ENCODE measurements around the gene TBC1D8B. TPM values are rescaled to one million over a fixed set of nuclear protein-coding genes. Genes with fewer than 3 reads are reported as not detected.
"Not testable (repeated sequence)": the region's sequence is repeated elsewhere in the genome, so short reads cannot be mapped to it uniquely, and the experiment has no call there.

The TBC1D8B gene
- total RNA-seq (2014; rRNA removed; shearing (Covaris generic)): 2.6 and 2.9 TPM in 2 replicates

GRCh38 chrX:106802388-106803275 lies at the start of gene TBC1D8B:
TBC1D8B (plus strand) TSS chrX:106802673; CDS start chrX:106802854, 181 bp downstream.
- peak; percentile 90 for DNase-seq (ENCODE audit: low spot score)

GRCh38 chrX:106769288-106769687 lies 33.2 kb upstream of the TBC1D8B start:
- not testable (repeated sequence) for DNase-seq (ENCODE audit: low spot score)

- DNase-seq (ENCODE audit: low spot score): no peak
These were observed 27.5 kb upstream of the TBC1D8B start for GRCh38 chrX:106774981-106775380.

GRCh38 chrX:106780264-106780663 lies 22.2 kb upstream of the TBC1D8B start:
- no peak for DNase-seq (ENCODE audit: low spot score)

- DNase-seq (ENCODE audit: low spot score): no peak
These were observed 21.7 kb upstream of the TBC1D8B start for GRCh38 chrX:106780664-106781377.

- DNase-seq (ENCODE audit: low spot score): no peak
These were observed 18.8 kb upstream of the TBC1D8B start for GRCh38 chrX:106783716-106784115.

GRCh38 chrX:106791495-106791894 lies 11.0 kb upstream of the TBC1D8B start:
- DNase-seq (ENCODE audit: low spot score): no peak

- no peak for DNase-seq (ENCODE audit: low spot score)
These were observed 448 bp upstream of the TBC1D8B start for GRCh38 chrX:106802063-106802387.

- DNase-seq (ENCODE audit: low spot score): no peak
These were observed 8.8 kb downstream of the TBC1D8B start for GRCh38 chrX:106811131-106811910.

- DNase-seq (ENCODE audit: low spot score): not testable (repeated sequence)
These were observed 10.5 kb downstream of the TBC1D8B start for GRCh38 chrX:106812930-106813329.

- DNase-seq (ENCODE audit: low spot score): not testable (repeated sequence)
These were observed 11.6 kb downstream of the TBC1D8B start for GRCh38 chrX:106814093-106814492.

GRCh38 chrX:106862972-106863688 lies 60.7 kb downstream of the TBC1D8B start:
- peak; percentile 24 for DNase-seq (ENCODE audit: low spot score)

- DNase-seq (ENCODE audit: low spot score): no peak
These were observed 61.2 kb downstream of the TBC1D8B start for GRCh38 chrX:106863697-106864096.

GRCh38 chrX:106872796-106873195 lies 70.3 kb downstream of the TBC1D8B start:
- not testable (repeated sequence) for DNase-seq (ENCODE audit: low spot score)

- peak; percentile 10 for DNase-seq (ENCODE audit: low spot score)
These were observed 71.6 kb downstream of the TBC1D8B start for GRCh38 chrX:106874075-106874474.

- DNase-seq (ENCODE audit: low spot score): no peak
These were observed 72.7 kb downstream of the TBC1D8B start for GRCh38 chrX:106875151-106875550.

GRCh38 chrX:106889468-106889867 lies 87.0 kb downstream of the TBC1D8B start:
- DNase-seq (ENCODE audit: low spot score): no peak

GRCh38 chrX:106891762-106892460 lies 89.4 kb downstream of the TBC1D8B start:
- DNase-seq (ENCODE audit: low spot score): no peak

- peak; percentile 70 for DNase-seq (ENCODE audit: low spot score)
These were observed 92.0 kb downstream of the TBC1D8B start for GRCh38 chrX:106894392-106894909.

GRCh38 chrX:106894978-106895452 lies 92.5 kb downstream of the TBC1D8B start:
- DNase-seq (ENCODE audit: low spot score): peak; percentile 69

Data from H4 (cell line).